Endothelial cell (in vitro differentiated cells): Measurements from ENCODE around the gene NHLRC2. TPM values are rescaled to one million over a fixed set of nuclear protein-coding genes. Genes with fewer than 3 reads are reported as not detected.

Experiments
- DNase-seq: peaks from one replicate; pipeline ENCODE4 v3.0.0; 2021; ENCODE audit warnings: low spot score
- H3K27ac Mint-ChIP-seq: one replicate; pipeline ENCODE4 v1.8.0; 2021; ENCODE audit warnings: mixed read lengths, inconsistent platforms; ENCODE audit not compliant: unreplicated experiment
- H3K27me3 Mint-ChIP-seq: one replicate; pipeline ENCODE4 v1.8.0; 2021; ENCODE audit warnings: mild to moderate bottlenecking, moderate library complexity, mixed read lengths, inconsistent platforms; ENCODE audit not compliant: unreplicated experiment
- H3K36me3 Mint-ChIP-seq: one replicate; pipeline ENCODE4 v1.8.0; 2021; ENCODE audit warnings: mild to moderate bottlenecking, low read depth, mixed read lengths, inconsistent platforms; ENCODE audit not compliant: unreplicated experiment
- H3K4me1 Mint-ChIP-seq: one replicate; pipeline ENCODE4 v1.8.0; 2021; ENCODE audit warnings: mild to moderate bottlenecking, mixed read lengths, inconsistent platforms; ENCODE audit not compliant: unreplicated experiment
- H3K4me3 Mint-ChIP-seq: one replicate; pipeline ENCODE4 v1.8.0; 2021; ENCODE audit warnings: mild to moderate bottlenecking, mixed read lengths, inconsistent platforms; ENCODE audit not compliant: unreplicated experiment
- H3K9me3 Mint-ChIP-seq: one replicate; pipeline ENCODE4 v1.8.0; 2021; ENCODE audit warnings: mixed read lengths, inconsistent platforms; ENCODE audit not compliant: unreplicated experiment
- CTCF ChIP-seq: fragments of 200-600 bp; sonication (generic); IDR thresholded peaks from one replicate; pipeline ENCODE4 v1.5.0; 2021; ENCODE audit warnings: antibody characterized with exemption; ENCODE audit not compliant: unreplicated experiment
- total RNA-seq: library from RNA; stranded (reverse); fragmentation: NEBNext Ultra II Directional; extraction: Animal tissue kit (Norgen Biotek cat#: 25700); gene quantifications from one replicate; pipeline ENCODE4 v1.2.1, GENCODE V29; 2021; ENCODE audit not compliant: unreplicated experiment

The NHLRC2 gene
- total RNA-seq, 1 donor from 2014 or later, result 22.5 TPM

- Mint-ChIP-seq H3K27ac (no peak overlapping the region), H3K36me3 (no peaks in the 10 kb centered on the region), H3K4me1 (peaks cover 4% of the 10 kb centered on the region), H3K27me3 (no peaks in the 10 kb centered on the region), H3K4me3 (no peak overlapping the region), H3K9me3 (no peaks in the 10 kb centered on the region)
- DNase-seq, result no peak
- no peak for TF ChIP-seq CTCF
Observed at GRCh38 chr10:113842171-113842570, 12.3 kb upstream of the NHLRC2 start.

GRCh38 chr10:113843972-113844485, 10.4 kb upstream of the NHLRC2 start:
- H3K27ac Mint-ChIP-seq, result no peak overlapping the region
- no peak for TF ChIP-seq CTCF
- no peak overlapping the region for H3K4me3 Mint-ChIP-seq
- DNase-seq, result no peak
- no peaks in the 10 kb centered on the region for H3K9me3 Mint-ChIP-seq
- H3K36me3 Mint-ChIP-seq, result no peaks in the 10 kb centered on the region
- H3K4me1 Mint-ChIP-seq, result peaks cover 4% of the 10 kb centered on the region
- H3K27me3 Mint-ChIP-seq, result no peaks in the 10 kb centered on the region

- no peak for TF ChIP-seq CTCF
- Mint-ChIP-seq H3K4me3 (no peak overlapping the region), H3K36me3 (no peaks in the 10 kb centered on the region), H3K27me3 (peaks cover 1% of the 10 kb centered on the region), H3K9me3 (no peaks in the 10 kb centered on the region), H3K4me1 (peaks cover 4% of the 10 kb centered on the region), H3K27ac (no peak overlapping the region)
- no peak for DNase-seq
Observed at GRCh38 chr10:113846036-113846435, 8.4 kb upstream of the NHLRC2 start.

- no peak for TF ChIP-seq CTCF
- no peak overlapping the region for H3K4me3 Mint-ChIP-seq
- peaks cover 1% of the 10 kb centered on the region for H3K27me3 Mint-ChIP-seq
- peaks cover 5% of the 10 kb centered on the region for H3K4me1 Mint-ChIP-seq
- H3K9me3 Mint-ChIP-seq, result no peaks in the 10 kb centered on the region
- no peak overlapping the region for H3K27ac Mint-ChIP-seq
- DNase-seq, result no peak
- H3K36me3 Mint-ChIP-seq, result no peaks in the 10 kb centered on the region
Observed at GRCh38 chr10:113849140-113849803, 5.2 kb upstream of the NHLRC2 start.

GRCh38 chr10:113849946-113850345, 4.5 kb upstream of the NHLRC2 start:
- peaks cover 7% of the 10 kb centered on the region for H3K4me1 Mint-ChIP-seq
- no peak overlapping the region for H3K27ac Mint-ChIP-seq
- no peak for TF ChIP-seq CTCF
- no peak for DNase-seq
- no peaks in the 10 kb centered on the region for H3K9me3 Mint-ChIP-seq
- H3K36me3 Mint-ChIP-seq, result no peaks in the 10 kb centered on the region
- H3K27me3 Mint-ChIP-seq, result peaks cover 1% of the 10 kb centered on the region
- H3K4me3 Mint-ChIP-seq, result no peak overlapping the region
